ENCODE results near the gene MAP3K8. TPM values are rescaled to one million over a fixed set of nuclear protein-coding genes. Genes with fewer than 3 reads are reported as not detected.

Gene MAP3K8
- total and polyA plus RNA-seq, 9 of the 15 experiments (the other 6 are each of a cell fraction or from before 2014, with no cell fraction given), result 6.9 to 23.6 (median 13.6) TPM

- TF ChIP-seq RHOXF2B (CRISPR knock-in tag; conservative IDR thresholded peaks at IDR 0.05) (no peak), POLR2AphosphoS5 (IDR thresholded peaks at IDR 0.05; ENCODE audit: control insufficient read depth, insufficient read depth, low read depth, low read length) (no peak), ZNF146 (CRISPR knock-in tag; IDR thresholded peaks at IDR 0.05; ENCODE audit: unreplicated experiment) (no peak), CSDE1 (IDR thresholded peaks at IDR 0.05) (no peak), ZNF318 (IDR thresholded peaks at IDR 0.05; ENCODE audit: borderline replicate concordance in 1 of 2, low read depth in 1 of 2) (peak in 1 of 2 experiments; percentile 72; a peak in 2 of 4 replicates), ILF3 (IDR thresholded peaks at IDR 0.05; ENCODE audit: borderline replicate concordance) (no peak), LCOR (CRISPR knock-in tag; IDR thresholded peaks at IDR 0.05) (no peak), PRDM10 (IDR thresholded peaks at IDR 0.05; ENCODE audit: partially characterized antibody) (no peak), FOXP1 (CRISPR knock-in tag; IDR thresholded peaks at IDR 0.05) (no peak), ZFX (CRISPR knock-in tag; IDR thresholded peaks at IDR 0.05) (peak; percentile 26; the same call in 1 of the 2 replicates), FOXM1 (IDR thresholded peaks at IDR 0.05; ENCODE audit: low read depth) (no peak), FOXM1 (CRISPR knock-in tag; IDR thresholded peaks at IDR 0.05; ENCODE audit: low read depth) (no peak), MAFF (IDR thresholded peaks at IDR 0.05; ENCODE audit: low read length) (no peak), RNF2 (IDR thresholded peaks at IDR 0.05) (no peak), RBFOX2 (IDR thresholded peaks at IDR 0.05; ENCODE audit: low read depth, low read length) (no peak)
Measured at GRCh38 chr10:30493609-30494530, 59.9 kb downstream of the MAP3K8 start (continued).
